CD4-positive, alpha-beta T cell treated with Interferon alpha-2 for 1 hour (primary cell): ENCODE measurements around the gene ERCC4.
"Not testable (repeated sequence)": the region's sequence is repeated elsewhere in the genome, so short reads cannot be mapped to it uniquely, and the experiment has no call there.

Experiments
- DNase-seq, 2 donors: peaks; one replicate each; pipeline ENCODE4 v3.0.0-alpha.2; 2020 to 2022

ERCC4 gene

GRCh38 chr16:13919683-13920509 is at the start of gene ERCC4:
ERCC4 (plus strand) TSS chr16:13920154; CDS start chr16:13920166, 12 bp downstream.
- DNase-seq: peak; percentile 100

DNA sequence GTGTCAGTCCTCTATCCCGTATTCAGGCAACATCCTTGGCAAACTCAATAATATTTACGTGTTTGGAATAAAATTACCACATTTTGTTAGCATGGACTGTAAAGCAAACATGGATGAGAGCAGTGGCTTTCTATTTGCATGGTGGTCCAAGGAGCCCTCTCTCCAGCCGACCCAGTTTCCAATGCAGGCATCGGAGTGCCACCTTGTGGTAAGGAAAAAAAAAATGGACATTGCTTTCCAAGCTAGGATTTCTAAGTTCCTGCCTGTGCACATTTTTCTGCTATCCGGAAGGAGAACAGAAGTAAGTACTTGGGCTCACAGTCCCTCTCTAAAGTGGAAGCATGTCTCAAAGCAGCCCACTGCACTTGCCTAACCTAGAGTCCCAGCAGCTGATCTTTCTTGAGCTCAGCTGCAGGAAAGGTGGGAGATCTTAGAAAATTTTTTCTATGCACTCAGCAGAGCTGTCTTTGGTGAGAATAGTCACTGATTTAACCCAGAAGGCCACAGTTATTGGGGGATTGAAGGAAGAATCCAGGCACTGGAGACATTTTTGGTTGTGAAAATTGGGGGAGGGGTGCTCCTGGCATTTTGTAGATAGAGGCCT is 46.0 kb upstream of the ERCC4 start:
- DNase-seq: no peak

DNA sequence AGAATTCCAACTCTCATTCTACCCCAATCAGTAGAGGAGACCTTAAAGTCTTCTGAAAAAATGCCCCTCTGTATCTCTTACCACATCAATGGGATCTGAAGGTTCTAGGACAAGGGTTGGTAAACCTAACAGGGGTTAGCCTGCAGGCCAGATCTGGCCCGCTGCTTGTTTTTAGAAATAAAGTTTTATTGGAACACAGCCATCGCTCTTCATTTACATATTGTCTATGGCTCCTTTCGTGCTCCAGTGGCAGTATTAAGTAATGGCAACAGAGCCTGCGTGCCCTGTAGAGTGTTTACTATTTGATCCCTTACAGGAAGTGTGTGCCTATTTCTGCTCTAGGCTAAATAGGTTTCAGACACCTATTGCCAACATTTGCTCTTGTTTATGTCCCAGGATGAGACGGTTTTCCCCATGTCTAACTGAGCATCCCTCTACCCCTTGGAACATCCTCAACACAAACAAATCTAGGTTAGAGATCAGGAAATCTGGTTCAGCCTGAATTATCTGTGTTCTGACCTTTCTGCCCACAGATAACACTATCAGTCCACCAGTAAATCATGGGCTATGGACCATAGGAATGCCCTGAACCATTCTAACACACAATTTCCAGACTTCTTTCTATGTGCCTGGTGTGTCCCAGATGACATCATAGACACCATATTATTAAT is 44.2 kb upstream of the ERCC4 start:
- DNase-seq: no peak

DNA sequence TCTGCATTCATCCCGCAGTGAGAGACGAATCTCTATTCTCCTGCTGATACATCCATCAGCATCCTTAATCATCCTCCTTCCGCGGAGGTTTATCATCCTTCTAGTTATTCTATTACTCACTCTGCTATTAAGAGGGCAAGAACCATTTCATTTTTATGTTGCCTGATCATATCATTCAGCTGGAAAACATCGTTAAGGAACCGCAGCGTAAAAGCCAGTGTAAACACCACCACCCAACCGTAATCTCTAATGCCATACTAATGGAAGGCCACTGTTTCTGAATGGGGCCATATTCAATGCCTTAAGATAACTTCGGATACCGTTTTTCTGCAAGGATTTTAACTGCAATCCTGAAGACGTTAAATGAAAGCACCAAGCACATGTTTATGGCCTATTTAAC is 36.7 kb upstream of the ERCC4 start:
- DNase-seq: no peak

DNA sequence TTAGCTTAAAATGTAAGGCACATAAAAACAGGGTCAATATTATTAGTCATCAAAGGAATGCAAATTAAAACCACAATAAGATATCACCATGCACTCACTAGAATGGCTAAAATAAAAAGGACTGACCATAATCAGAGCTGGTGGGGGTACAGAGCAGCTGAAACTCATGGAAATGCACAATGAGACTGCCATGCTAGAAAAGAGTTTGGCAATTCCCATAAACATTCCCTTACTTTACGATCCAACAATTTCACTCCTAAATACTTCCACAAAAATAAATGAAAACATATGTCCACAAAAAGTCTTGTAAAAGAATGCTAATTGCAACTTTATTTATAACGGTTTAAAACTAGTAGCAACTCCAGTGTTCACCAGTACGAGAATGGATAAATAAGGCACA is 36.1 kb upstream of the ERCC4 start:
- DNase-seq: no peak

GRCh38 chr16:13885700-13886099 is 34.3 kb upstream of the ERCC4 start:
- no peak for DNase-seq

- no peak for DNase-seq
These were observed 33.3 kb upstream of the ERCC4 start for GRCh38 chr16:13886608-13887007.

DNA sequence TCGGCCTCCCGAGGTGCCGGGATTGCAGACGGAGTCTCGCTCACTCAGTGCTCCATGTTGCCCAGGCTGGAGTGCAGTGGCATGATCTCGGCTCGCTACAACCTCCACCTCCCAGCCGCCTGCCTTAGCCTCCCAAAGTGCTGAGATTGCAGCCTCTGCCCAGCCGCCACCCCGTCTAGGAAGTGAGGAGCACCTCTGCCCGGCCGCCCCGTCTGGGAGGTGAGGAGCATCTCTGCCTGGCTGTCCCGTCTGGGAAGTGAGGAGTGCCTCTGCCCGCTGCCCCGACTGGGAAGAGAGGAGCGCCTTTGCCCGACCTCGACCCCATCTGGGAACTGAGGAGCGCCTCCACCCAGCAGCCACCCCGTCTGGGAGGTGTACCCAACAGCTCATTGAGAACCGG is 30.6 kb upstream of the ERCC4 start:
- DNase-seq: not testable (repeated sequence)

DNA sequence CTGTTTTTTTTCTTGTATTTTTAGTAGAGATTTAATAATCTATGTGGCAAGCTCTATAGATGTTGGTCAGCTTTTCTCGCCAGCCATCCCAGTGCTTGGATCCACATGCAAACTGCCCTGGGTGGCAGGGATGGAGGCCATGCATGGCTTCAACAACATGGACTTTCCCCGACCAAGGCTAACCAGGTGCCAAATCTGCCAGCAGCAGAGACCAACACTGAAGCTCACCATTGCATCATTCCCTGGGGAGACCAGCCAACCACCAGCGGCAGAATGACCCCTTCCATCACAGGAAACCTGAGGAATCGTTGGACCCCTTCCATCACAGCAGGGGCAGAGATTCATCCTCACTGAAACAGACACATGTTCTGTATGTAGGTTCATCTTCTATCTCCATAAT is 27.7 kb upstream of the ERCC4 start:
- DNase-seq: no peak

GRCh38 chr16:13895516-13895915 is 24.4 kb upstream of the ERCC4 start:
- DNase-seq: no peak

GRCh38 chr16:13896543-13897182 is 23.3 kb upstream of the ERCC4 start:
- no peak for DNase-seq

DNA sequence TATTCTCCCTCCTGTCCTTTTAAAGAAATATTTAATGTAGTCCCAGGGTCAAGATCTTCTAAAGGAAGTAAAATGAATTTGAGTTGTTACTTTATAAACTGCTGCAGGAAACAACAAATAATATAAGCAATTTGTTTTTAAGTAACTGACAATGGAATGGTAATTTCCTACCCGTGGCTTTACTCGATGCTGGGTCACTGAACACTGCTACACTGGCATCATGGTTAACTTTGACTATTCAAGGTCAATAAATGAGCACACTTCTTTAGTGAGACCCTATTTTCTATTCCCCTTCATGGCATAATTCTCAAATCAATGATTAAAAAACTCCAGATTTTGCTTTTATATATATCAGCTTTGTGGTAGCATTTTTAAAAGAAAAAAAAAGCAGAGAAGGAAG is 22.1 kb upstream of the ERCC4 start:
- DNase-seq: no peak

GRCh38 chr16:13898233-13898632 is 21.7 kb upstream of the ERCC4 start:
- no peak for DNase-seq

- no peak for DNase-seq
These were observed 17.9 kb upstream of the ERCC4 start for GRCh38 chr16:13902052-13902451.

GRCh38 chr16:13902677-13903076 is 17.3 kb upstream of the ERCC4 start:
- no peak for DNase-seq

DNA sequence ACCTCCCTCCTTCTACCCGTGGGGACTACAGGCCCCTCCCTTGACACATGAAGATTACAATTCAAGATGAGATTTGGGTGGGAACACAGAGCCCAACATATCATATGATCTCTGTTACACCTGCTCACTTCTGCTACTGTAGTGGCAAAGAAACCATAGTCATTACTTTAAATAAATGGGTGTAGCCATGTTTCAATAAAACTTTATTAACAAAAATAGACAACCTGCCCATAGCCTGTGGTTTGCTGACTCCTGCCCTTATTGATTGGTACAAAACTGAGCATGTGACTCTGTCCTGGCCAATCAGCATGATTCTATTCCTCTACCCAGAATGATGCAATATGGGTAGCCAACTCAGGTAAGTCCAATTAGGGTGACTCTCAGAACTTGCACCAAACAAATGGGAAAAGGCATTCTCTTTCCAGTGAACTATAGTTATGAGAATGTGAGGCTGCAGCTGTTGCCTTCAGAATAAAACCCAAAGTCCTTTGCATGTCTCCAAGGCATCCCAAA is 15.7 kb upstream of the ERCC4 start:
- DNase-seq: no peak

DNA sequence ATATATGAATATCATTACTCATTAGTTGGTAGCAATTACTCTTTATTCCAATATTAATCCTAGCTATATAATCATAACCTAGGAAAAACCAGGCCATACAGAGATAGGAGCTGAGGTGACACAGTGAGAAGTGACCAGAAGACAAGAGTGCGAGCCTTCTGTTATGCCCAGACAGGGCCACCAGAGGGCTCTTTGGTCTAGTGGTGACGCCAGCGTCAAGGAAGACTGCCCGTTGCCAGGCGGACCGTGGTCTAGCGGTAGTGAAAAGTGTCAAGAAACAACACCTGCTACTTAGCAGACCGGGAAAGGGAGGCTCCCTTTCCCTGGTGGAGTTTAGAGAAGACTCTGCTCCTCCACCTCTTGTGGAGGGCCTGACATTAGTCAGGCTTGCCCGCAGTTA is 15.1 kb upstream of the ERCC4 start:
- DNase-seq: peak in 1 of 2 donors; percentile 2

DNA sequence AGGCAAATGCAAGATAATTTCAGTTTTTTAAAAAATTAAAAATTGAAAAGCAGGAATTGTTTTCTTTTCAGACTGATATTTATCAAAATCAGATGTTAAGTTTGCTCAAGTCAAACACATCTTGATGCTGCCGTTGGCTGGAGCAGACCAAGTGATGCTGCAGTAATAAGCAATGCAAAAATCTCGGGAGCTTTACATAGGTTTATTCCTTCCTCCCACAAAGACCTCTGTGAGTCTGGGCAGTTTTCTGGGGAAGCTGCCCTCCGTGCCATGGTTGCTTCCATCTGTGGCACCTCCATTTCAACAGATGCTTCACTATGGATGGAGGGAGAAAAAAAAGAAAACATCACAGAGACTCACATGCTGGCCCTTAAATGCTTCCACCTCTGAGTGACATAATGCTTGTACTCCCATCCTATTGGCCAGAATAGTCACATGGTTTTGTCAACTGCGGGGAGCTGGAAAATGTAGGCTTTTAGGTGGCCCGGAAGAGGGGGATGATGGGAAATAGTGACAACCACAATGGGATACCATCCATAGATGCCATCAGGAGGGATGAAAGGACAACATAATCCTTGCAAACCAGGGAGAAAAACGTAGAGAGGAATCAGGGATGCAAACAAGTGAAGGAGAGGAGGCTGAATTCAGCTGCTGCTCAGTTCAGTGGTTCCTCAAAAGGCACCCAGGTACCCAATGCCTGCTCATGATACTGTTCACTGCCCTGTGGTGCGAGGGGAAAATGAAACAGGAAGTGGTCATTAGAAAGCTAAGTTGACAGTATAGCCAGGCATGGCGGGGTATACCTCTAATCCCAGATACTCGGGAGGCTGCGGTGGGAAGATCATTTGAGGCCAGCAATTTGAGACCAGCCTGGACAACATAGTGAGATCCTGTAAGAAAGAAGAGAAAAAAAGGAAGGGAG is 13.5 kb upstream of the ERCC4 start:
- DNase-seq: peak in 1 of 2 donors; percentile 4

GRCh38 chr16:13907431-13907830 is 12.5 kb upstream of the ERCC4 start:
- DNase-seq: no peak

GRCh38 chr16:13909069-13909468 is 10.9 kb upstream of the ERCC4 start:
- DNase-seq: no peak

- no peak for DNase-seq
These were observed 10.1 kb upstream of the ERCC4 start for GRCh38 chr16:13909872-13910303.

- no peak for DNase-seq
These were observed 8.6 kb upstream of the ERCC4 start for GRCh38 chr16:13911306-13911705.
